ENCODE results near the gene SPTBN5. TPM values are rescaled to one million over a fixed set of nuclear protein-coding genes. Genes with fewer than 3 reads are reported as not detected.

Gene SPTBN5
- total and polyA plus RNA-seq, 2 experiments from 2014 or later: 0.70 to 2.1 TPM

- Histone ChIP-seq H3K4me3 (no peak overlapping the region), H3K27me3 (no peaks in the 10 kb centered on the region), H3K27ac (no peak overlapping the region), H3K9me3 (ENCODE audit: low read depth) (no peaks in the 10 kb centered on the region), H3K36me3 (no peaks in the 10 kb centered on the region), H3K4me1 (ENCODE audit: low read depth) (peaks cover 16% of the 10 kb centered on the region)
- TF ChIP-seq CTCF (IDR thresholded peaks at IDR 0.05; ENCODE audit: low read depth, low read length): no peak
- DNase-seq (ENCODE audit: low read depth in 1 of 2, low spot score in 1 of 2): no peak
These were observed 31.2 kb downstream of the SPTBN5 start for GRCh38 chr15:41862515-41863116.

GRCh38 chr15:41861736-41862356, 32.0 kb downstream of the SPTBN5 start:
- TF ChIP-seq CTCF (IDR thresholded peaks at IDR 0.05; ENCODE audit: low read depth, low read length): no peak
- H3K4me3 ChIP-seq: no peak overlapping the region
- no peak overlapping the region for H3K27ac ChIP-seq
- no peak for DNase-seq (ENCODE audit: low read depth in 1 of 2, low spot score in 1 of 2)
- peaks cover 13% of the 10 kb centered on the region for H3K4me1 ChIP-seq (ENCODE audit: low read depth)
- no peaks in the 10 kb centered on the region for H3K9me3 ChIP-seq (ENCODE audit: low read depth)
- H3K36me3 ChIP-seq: no peaks in the 10 kb centered on the region
- H3K27me3 ChIP-seq: no peaks in the 10 kb centered on the region

GRCh38 chr15:41860049-41860828, 33.6 kb downstream of the SPTBN5 start:
- Histone ChIP-seq H3K36me3 (no peaks in the 10 kb centered on the region), H3K27ac (no peak overlapping the region), H3K9me3 (ENCODE audit: low read depth) (no peaks in the 10 kb centered on the region), H3K4me3 (no peak overlapping the region), H3K4me1 (ENCODE audit: low read depth) (peaks cover 6% of the 10 kb centered on the region), H3K27me3 (no peaks in the 10 kb centered on the region)
- no peak for DNase-seq (ENCODE audit: low read depth in 1 of 2, low spot score in 1 of 2)
- no peak for TF ChIP-seq CTCF (IDR thresholded peaks at IDR 0.05; ENCODE audit: low read depth, low read length)

- Histone ChIP-seq H3K36me3 (no peaks in the 10 kb centered on the region), H3K9me3 (ENCODE audit: low read depth) (no peaks in the 10 kb centered on the region), H3K27ac (no peak overlapping the region), H3K27me3 (no peaks in the 10 kb centered on the region), H3K4me3 (no peak overlapping the region), H3K4me1 (ENCODE audit: low read depth) (peaks cover 9% of the 10 kb centered on the region)
- TF ChIP-seq CTCF (IDR thresholded peaks at IDR 0.05; ENCODE audit: low read depth, low read length): no peak
- no peak for DNase-seq (ENCODE audit: low read depth in 1 of 2, low spot score in 1 of 2)
These were observed 35.1 kb downstream of the SPTBN5 start for GRCh38 chr15:41858756-41859155.

- H3K4me1 ChIP-seq (ENCODE audit: low read depth): peaks cover 9% of the 10 kb centered on the region
- no peak for DNase-seq (ENCODE audit: low read depth in 1 of 2, low spot score in 1 of 2)
- no peak overlapping the region for H3K4me3 ChIP-seq
- H3K27me3 ChIP-seq: no peaks in the 10 kb centered on the region
- no peak overlapping the region for H3K27ac ChIP-seq
- H3K9me3 ChIP-seq (ENCODE audit: low read depth): no peaks in the 10 kb centered on the region
- TF ChIP-seq CTCF (IDR thresholded peaks at IDR 0.05; ENCODE audit: low read depth, low read length): no peak
- no peaks in the 10 kb centered on the region for H3K36me3 ChIP-seq
These were observed 36.5 kb downstream of the SPTBN5 start for GRCh38 chr15:41857316-41857715.
